TTC549 (cell line): Measurements from ENCODE around the gene IRGQ.
A peak's percentile ranks its signal among the peaks of the same experiment; 100 is the strongest.
"Not testable (repeated sequence)": the region's sequence is repeated elsewhere in the genome, so short reads cannot be mapped to it uniquely, and the experiment has no call there.

Experiments used
- FAIRE-seq: peaks from 2 replicates; lab custom pipeline; 2012; peaks lifted over from hg19 to GRCh38; lab: Jason Lieb, UNC

Gene IRGQ

GRCh38 chr19:43597876-43598275, 1.9 kb upstream of the IRGQ start:
- no peak for FAIRE-seq

GRCh38 chr19:43596842-43597461, 1.0 kb upstream of the IRGQ start:
- no peak for FAIRE-seq

- no peak for FAIRE-seq
Measured at GRCh38 chr19:43595605-43595998, 332 bp downstream of the IRGQ start.

GRCh38 chr19:43594710-43595604, 977 bp downstream of the IRGQ start:
- no peak for FAIRE-seq

- no peak for FAIRE-seq
Measured at GRCh38 chr19:43594081-43594697, 1.7 kb downstream of the IRGQ start.

GRCh38 chr19:43592800-43593350, 3.1 kb downstream of the IRGQ start:
- FAIRE-seq: no peak

GRCh38 chr19:43591904-43592772, 3.8 kb downstream of the IRGQ start:
- no peak for FAIRE-seq

GRCh38 chr19:43589678-43590077, 6.3 kb downstream of the IRGQ start:
- FAIRE-seq: no peak

GRCh38 chr19:43589277-43589676, 6.7 kb downstream of the IRGQ start:
- FAIRE-seq: no peak

GRCh38 chr19:43587029-43587428, 8.9 kb downstream of the IRGQ start:
- not testable (repeated sequence) for FAIRE-seq

- no peak for FAIRE-seq
Measured at GRCh38 chr19:43586346-43586745, 9.6 kb downstream of the IRGQ start.

- no peak for FAIRE-seq
Measured at GRCh38 chr19:43584484-43584883, 11.4 kb downstream of the IRGQ start.

- no peak for FAIRE-seq
Measured at GRCh38 chr19:43582495-43582894, 13.4 kb downstream of the IRGQ start.

GRCh38 chr19:43581467-43581866, 14.5 kb downstream of the IRGQ start:
- no peak for FAIRE-seq

- no peak for FAIRE-seq
Measured at GRCh38 chr19:43578787-43579186, 17.1 kb downstream of the IRGQ start.

- FAIRE-seq: no peak
Measured at GRCh38 chr19:43575955-43576878, 19.7 kb downstream of the IRGQ start.

GRCh38 chr19:43575156-43575950, 20.6 kb downstream of the IRGQ start, which contains the start of the genes PINLYP and XRCC1:
PINLYP (plus strand) TSS chr19:43575801; CDS start chr19:43577192, 1,391 bp downstream.
XRCC1 (minus strand) TSS chr19:43575527; CDS start chr19:43575458, 69 bp downstream.
- FAIRE-seq: peak; percentile 98

GRCh38 chr19:43574424-43575155, 21.3 kb downstream of the IRGQ start:
- FAIRE-seq: no peak

- no peak for FAIRE-seq
Measured at GRCh38 chr19:43572171-43572588, 23.8 kb downstream of the IRGQ start.
